NCI-H82 (cell line): ENCODE data around the gene NDUFAF7.
"Not testable (repeated sequence)": the region's sequence is repeated elsewhere in the genome, so short reads cannot be mapped to it uniquely, and the experiment has no call there.

Experiments used
- DNase-seq: peaks from one replicate; lab custom pipeline; 2025; lab: John Stamatoyannopoulos, UW

NDUFAF7 gene

DNA sequence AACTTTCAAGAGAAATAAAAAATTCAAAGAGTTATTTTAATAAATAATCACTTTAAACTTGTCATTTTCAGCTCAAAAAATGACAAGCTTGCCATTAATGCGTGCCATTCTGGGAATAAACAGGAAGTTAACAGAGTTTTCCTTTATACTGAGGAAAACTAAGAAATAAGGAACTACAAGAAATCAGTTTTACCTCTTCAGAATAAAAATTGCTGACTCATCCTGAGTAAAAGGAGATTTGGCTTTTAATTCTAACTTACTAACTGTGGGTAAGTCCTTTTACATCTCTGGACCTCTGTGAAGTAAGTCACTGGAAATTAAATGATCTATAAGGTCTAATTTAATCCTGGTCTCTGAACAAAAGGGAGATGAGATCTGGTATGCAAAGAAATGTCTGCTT, 16.2 kb upstream of the NDUFAF7 start:
- DNase-seq, result no peak

DNA sequence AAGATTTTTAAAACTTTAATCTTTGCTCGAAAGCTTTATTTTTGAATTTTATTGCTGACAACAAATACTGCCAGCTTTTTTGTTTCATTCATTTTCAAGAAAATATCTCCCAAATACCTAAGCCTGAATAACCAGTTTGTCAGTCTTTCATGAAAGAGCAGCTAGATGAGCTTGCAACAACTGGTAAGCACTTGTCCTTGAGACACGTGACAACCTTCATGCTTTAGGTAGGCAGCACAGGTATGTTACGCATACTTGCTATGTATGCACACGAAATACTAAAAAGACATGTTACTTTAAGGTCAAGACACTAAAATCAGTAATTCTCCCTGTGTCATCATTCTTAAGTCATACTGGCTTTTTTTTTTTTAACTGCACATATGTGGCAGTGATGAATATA, 12.4 kb upstream of the NDUFAF7 start:
- no peak for DNase-seq

DNA sequence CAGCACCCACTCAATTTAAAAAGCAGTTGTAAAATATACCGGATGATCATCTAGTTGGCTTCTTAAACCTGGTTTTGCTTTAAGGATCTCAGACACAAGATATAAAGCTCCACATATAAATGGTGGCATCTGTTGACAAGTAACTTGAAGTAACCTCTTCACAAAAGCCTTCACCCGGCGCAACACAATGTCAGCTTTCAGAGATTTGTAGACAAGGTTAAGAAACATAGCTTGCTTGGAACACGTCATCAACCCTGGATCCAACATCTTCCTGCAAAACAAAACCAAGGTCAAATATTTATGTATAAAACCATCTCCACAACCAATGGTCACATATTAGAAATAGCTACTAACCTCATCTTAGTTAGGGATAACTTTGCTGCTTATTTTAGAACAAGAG, 8.3 kb upstream of the NDUFAF7 start:
- no peak for DNase-seq

DNA sequence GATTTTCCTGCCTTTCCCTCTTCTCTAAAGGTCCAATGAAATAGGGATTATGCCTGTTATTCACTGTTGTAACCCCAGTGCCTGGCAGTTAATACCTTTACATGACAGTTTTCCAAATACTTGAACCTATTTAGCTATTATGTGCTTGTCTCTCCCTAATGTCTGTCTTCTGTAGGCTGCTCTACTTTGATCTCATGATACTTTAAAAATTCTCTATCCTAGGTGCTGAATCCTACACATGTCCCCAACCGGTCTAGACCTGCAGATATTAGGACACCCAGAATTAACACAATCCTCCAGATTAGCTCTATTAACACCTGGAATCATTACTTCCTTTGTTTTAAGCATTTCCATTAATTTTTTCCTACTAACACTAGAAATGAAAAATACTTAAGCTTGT, 7.4 kb upstream of the NDUFAF7 start:
- no peak for DNase-seq

DNA sequence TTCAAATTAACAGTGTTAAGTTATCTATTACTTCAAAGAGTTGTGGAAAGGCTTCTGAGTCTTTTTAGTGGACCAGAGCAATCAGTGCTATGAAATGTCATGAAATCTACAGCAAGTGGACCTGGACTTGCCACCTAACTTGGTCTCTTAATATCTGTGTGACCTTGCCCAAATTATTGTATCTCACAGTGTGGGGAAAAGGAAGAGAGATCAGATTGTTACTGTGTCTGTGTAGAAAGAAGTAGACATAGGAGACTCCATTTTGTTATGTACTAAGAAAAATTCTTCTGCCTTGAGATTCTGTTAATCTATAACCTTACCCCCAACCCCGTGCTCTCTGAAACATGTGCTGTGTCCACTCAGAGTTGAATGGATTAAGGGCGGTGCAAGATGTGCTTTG, 6.3 kb upstream of the NDUFAF7 start:
- not testable (repeated sequence) for DNase-seq

DNA sequence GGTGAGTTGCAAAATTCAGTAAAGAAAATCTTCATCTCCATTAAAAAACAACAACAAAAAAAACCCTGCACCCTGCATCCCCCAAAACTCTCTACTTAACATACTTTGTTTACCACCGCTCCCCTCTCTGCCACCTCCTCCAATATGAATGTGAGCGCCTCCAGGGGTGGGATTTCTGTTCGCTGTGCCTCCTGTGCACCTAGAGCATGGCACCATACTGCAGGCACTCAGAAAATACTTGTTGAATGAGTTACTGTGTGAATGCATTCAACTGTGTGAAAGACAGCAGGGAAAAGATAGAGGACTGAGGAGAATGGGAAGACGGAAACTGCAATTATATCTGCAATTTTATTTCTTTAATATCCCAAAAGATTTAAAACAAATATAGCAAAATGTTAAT, 4.6 kb upstream of the NDUFAF7 start:
- DNase-seq, result peak; percentile 67

DNA sequence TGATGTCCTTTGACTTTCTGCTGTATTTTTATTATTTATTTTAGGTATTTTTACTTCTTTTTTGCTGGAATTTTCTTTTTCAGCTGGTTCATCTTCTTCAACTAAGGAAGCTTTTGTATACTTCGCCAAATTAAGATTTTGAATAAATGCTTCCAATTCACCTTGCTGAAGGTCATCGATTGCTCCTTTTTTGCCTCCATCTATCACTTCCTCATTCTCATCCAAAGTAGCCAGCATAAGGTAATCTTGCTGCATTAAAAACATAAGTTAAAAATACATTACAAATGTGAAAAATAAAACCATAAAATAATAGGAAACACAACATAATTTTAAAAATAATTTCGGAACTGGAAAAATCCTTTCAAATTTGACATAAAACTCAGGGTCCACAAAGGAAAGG, 2.7 kb upstream of the NDUFAF7 start:
- no peak for DNase-seq

DNA sequence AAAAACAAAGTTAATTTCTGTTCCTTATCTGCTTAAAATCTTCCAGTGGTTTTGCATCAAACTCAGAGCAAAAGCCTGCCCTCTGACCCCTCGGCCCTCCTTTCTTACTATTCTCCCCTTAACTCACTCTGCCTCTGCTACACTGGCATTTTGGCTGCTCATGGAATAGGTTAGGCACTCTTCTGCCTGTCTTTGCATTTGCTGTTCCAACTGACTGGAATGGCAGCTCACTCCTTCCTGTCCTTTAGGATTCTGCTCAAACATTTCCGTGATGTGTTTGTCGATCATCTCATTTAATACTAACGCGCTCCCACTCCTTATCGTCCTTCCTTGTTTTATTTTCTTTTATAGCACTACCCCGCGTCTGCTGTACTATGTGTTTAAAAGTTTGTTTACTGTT, 877 bp upstream of the NDUFAF7 start:
- DNase-seq, result peak; percentile 37

DNA sequence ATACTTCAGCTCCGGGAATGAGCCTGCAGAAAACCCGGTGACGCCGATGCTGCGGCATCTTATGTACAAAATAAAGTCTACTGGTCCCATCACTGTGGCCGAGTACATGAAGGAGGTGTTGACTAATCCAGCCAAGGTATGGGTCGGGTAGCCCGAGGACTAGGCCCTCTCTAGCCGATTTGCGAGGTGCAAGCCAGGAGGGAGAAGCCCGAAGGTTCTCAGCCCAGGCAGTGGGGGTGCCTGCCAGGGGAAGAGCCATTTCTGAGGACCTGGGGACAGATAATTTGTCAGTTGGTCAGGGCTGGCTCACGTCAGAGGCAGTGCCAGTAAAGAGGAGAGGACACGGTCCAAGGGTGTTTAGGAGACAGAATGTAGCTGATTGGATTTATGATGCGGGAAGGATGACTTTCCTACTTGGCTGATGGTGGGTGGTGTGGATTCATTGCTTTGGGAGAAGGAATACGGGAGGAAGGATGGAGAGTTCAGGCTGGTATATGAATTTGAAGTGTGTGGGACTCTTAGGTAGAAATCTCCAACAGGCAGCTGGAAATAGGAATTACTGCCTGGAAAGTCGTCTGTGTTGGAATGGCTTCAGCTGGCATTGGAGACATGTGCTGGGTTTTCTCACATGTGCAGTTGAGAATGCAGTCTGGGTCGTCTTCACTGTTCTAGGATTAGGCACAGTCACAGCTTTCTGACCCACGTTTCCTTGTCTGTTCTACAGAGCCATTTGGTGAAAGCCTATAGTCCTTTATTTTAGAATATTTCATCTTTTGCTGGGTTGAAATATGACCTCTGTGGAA, 874 bp downstream of the NDUFAF7 start:
- peak; percentile 56 for DNase-seq

DNA sequence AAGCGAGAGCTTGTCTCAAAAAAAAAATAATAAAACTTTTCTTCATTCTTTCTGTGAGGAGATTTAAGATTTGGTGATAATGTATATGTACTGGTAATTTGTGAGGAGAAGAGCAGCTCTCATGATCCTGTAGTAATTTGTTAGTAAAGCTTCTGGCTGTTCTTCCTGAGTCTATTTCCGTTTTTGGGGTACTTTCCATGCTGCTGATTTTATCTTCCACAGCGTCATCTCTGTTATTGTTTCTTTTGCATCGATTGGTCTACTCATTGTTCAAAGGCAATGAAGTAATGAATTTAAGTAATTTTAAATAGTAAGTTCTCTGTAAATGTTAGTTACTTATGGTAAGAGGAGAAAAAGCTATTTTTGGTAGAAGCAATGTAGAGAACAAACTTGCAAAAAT, 12.0 kb downstream of the NDUFAF7 start:
- DNase-seq, result no peak

DNA sequence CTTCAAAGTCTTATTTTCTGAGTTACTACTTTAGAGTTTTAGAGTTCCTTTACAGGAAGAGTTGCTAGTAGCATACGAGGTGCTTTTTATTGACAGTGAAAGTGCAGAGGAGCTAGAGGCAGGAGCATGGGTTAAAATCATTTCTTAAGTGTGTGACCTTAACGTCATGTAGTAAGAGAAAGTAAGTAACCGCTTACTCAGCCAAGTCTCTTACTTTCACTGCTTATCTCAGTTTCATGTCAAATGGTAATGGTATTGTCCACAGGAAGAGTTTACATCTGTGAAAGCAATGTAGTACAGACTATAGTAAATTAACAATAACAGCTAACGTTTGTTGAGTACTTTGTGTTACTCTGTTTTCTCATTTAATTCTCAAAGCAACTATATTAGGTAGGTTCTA, 12.6 kb downstream of the NDUFAF7 start:
- DNase-seq, result no peak

DNA sequence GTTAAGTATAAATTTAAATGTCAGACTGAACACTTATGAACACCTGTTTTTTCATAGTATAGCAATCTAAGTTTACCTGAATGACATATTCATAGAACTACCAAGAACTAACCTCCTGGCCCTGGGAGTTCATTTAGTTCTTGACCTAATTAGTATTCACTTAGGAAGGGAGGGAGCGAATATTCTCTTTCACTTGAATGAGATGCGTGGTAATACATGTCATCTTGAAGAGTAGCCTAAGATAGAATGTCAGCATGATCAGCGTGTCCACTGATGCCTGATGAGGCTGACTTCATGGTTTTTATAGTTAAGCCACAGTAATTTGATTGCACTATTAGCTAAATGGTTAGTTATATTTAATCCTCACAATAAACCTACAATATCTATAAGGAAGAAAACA, 13.3 kb downstream of the NDUFAF7 start:
- DNase-seq, result no peak

DNA sequence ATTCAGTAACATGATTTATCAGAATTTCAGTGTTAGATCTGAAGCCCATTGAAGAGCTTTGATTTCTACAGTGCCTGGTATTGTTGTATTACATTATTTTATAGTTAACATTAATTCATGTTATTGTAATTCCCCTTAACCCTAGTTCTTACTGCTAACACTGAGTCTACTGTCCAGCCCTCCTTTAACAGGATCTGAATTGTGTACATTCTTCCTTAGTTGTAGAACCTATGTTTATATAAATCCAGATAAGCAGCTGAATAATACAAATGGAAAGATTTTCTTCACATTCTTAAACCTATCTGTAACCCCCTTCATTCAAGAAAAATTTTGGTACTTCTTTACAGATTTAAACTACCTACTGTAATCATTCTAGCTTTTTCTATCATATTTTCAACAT, 14.7 kb downstream of the NDUFAF7 start:
- no peak for DNase-seq

DNA sequence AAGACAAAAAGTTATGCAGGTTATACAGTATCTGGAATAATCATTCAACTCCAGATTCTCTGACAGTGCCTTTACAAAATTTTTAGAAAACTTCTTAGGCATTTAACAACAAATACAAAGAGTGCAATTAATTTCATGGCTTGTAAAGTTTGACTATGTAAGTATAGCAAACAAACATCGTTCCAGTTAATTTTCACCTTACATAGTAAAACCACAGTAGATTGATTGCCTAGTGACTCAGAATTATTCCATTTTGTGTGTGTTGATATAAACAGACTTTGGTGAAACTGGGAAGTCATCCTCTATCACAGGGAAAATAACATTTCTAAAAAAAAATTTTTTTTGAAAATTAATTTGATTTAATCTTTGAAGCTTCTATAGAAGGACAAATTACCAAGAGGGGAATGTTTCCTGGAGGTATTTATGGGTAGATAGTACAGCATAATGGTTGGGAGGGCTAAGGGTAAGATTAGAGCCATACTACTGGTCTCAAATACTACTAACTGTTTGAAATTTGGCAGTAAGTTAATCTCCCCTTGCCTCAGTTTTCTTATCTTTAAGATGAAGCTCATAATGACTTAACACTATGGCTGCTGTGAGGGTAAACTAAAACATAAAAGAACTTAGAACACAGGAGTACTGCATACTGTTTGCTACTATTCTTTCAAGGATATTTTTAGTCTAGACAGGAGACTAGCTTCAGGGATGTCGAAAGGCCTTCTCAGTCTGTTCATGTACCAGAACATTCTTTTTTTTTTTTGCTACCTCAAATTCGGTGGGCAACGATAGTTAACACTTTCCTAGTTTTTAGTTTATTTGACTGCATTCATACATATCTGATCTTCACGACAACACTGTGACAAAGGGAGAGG, 19.6 kb downstream of the NDUFAF7 start:
- DNase-seq, result no peak

DNA sequence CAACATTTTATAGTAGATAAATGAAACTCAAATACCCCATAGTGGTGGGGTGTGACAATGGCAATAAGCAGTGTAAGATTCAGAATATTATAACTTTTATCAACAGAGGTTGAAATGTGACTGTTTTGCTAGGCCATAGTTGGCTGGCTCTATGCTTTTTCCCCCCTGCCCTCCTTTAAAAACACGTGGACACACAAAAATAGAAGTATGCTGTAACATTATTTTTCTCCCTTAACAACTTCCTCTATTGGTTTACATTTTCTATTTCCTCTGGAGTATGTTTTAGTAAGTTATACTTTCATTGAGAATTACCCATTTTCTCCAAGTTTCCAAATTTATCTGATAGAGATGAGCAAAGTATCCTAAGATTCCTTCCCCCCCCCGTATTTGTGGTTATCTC, 31.1 kb downstream of the NDUFAF7 start:
- no peak for DNase-seq

DNA sequence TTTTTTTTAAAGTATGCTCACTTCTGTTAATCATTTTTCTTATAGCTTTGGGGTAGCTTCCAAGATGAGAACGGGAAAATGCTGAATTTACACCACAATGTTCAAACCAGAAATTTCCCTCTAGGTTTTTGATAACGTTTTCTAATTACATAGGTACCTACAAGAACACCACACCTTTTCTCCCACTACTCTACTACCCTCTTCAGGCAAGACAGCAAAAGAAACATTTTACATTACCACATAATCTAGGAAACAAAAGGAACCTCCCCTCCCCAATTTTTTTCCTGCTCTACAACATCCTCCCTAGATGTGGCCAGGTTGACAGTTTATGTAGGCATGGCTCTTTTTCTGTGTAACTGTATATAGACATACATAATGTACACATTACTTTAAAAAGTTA, 32.4 kb downstream of the NDUFAF7 start:
- no peak for DNase-seq

DNA sequence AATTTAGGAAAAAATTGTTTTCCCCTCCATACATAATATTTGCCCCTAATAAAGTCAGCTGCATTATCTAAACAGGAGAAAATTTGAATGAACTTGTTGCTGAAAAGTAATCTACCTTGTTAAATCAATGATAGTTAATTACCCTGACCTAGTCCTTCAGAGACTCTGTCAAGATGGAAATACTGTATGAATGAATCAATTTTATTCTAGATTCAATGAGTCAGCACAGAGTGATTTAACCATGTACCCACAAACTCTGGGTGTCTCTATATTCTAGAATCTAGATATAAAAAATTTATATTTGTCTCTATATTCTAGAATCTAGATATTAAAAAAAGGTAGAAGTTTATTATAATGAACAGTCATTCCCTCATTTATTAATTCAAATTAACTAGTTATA, 36.2 kb downstream of the NDUFAF7 start:
- DNase-seq, result no peak

DNA sequence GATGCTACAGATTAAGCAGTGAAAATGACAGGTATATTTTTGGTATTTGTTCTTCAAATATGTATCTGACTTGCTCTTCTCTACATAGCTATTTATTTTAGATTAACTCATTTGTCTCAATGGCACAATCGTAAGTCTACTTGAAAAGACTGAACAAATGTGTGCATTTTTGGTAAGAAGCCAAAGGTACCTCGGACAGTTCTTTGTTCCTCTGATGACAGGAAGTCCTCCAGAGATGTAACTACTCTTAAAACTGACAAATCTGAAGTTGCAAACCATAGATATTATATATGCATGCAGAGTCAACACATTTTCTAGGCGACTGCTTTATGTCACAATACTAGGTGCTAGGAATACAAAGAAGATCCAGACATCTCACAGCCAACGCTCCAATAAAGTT, 36.7 kb downstream of the NDUFAF7 start:
- no peak for DNase-seq

DNA sequence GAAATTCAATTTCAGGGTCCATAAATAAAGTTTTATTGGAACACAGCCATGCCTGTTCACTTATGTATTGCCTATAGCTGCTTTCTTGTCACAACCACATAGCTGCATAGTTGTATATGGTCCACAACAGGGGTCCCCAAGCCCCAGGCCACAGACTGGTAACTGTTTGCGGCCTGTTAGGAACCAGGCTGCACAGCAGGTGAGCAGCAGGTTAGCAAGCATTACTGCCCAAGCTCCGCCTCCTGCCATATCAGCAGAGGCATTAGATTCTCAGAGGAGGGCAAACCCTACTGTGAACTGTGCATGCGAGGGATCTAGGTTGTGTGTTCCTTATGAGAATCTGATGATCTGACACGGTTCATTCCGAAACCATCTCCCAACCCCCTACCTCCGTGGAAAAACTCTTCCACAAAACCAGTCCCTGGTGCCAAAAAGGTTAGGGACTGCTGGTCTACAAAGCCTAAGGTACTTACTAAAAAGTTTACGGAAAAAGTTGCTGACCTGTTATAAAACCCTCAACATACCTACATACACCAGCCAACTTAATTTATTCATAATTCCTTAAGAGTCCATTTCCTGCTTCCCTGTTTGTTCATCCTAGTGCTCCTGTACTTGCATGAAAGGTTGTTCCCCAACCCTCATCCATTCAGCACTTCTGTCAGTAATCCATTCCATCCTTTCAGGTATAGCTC, 40.1 kb downstream of the NDUFAF7 start:
- no peak for DNase-seq

DNA sequence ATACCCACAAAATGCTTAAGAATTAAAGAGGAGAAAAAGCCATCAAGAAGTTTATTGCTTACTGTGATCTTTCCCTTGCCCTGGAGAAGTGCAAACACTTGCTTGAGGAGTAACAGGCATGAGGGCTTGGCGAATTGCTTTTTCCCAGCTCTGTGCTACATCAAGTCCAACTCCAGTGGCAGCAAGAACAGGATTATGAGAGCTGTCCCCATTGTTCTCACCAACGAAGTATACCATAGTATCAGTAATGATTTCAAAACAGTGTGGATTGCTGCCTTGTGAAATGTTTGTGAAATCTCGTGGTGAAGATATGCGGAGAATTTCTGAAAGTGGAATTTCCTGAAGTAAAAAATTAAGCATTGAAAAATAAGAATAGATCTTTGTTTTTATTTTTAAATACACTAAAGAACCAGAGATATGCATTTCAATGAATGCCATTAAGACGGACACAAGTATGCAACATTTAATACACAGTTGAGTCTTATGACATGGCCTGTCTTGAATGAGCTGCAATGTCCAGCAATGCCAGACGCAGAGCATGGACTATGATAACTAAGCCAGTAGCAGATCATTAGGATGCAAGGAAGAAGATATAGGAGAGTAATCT, 43.0 kb downstream of the NDUFAF7 start:
- no peak for DNase-seq

DNA sequence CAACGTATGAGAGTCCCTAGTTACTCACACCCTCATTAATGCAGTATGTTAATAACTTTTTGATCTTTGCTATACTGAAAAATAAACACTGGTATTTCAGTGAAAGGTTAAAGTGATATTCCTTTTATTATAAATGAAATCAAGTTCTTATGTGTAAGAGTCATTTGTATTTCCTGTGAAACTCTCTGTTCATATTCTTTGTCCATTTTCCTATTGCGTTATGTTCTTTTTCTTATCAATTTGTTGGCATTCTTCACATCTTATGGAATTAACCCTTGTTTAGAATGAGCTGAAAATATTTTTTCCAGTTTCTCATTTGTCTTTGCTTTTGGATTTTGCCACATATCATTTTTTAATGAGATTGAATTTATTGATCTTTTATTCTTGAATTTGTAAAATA, 44.8 kb downstream of the NDUFAF7 start:
- DNase-seq, result no peak

DNA sequence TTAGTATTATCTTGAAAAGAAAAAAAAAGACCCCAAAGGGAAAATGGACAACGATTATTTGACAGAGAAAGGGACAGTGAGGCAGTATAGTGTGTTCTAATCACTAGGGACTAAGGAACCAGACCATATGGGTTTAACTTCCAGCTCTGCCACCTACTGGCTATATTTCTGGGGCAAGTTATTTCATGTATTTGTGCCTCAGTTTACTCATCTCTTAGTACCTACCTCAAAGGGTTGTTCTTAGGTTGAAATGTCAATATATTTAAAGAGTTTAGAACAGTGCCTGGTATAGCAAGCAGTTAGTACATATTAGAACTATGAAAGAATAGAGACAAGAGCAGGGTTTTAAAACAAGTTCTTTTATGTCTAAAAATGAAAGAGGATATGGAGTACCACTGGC, 50.5 kb downstream of the NDUFAF7 start:
- DNase-seq, result no peak
